ENCODE results near the gene ZNF513. TPM values are rescaled to one million over a fixed set of nuclear protein-coding genes. Genes with fewer than 3 reads are reported as not detected.

Gene ZNF513
- total RNA-seq, 1 experiment from 2014 or later = 12.8 TPM

GRCh38 chr2:27421660-27422250 lies 41.2 kb upstream of the ZNF513 start:
- H3K79me2 ChIP-seq (ENCODE audit: insufficient read depth, low read length) = no peaks in the 10 kb centered on the region
- no peak overlapping the region for H3K4me3 ChIP-seq (replicated peaks in 1 of 2; ENCODE audit: low read depth in 1 of 2, low read length in 2 of 2)
- H3K36me3 ChIP-seq (ENCODE audit: control insufficient read depth in 1 of 2, insufficient read depth in 2 of 2, low read length in 2 of 2) = no peaks in the 10 kb centered on the region
- no peak overlapping the region for H3K4me2 ChIP-seq (ENCODE audit: low read length)
- H3K27me3 ChIP-seq (ENCODE audit: insufficient read depth, low read length) = no peaks in the 10 kb centered on the region
- no peak overlapping the region for H3K9ac ChIP-seq (ENCODE audit: low read length)
- peaks cover 0 to 4% of the 10 kb centered on the region in 2 experiments; a peak in 2 of 4 replicates for H3K4me1 ChIP-seq (ENCODE audit: control insufficient read depth in 1 of 2, insufficient read depth in 2 of 2, low read length in 2 of 2)
- DNase-seq (ENCODE audit: low read depth, low spot score) = no peak
- intact Hi-C loops (cut with micrococcal nuclease) = loop anchor here (10.0 kb wide), 1 partner anchor 163 kb away; the partner anchor contains the start of gene ZNF512
- TF ChIP-seq CBX3 (IDR thresholded peaks at IDR 0.05; ENCODE audit: low read depth) (no peak), EGR1 (IDR thresholded peaks at IDR 0.05; ENCODE audit: low read depth) (no peak), MAX (IDR thresholded peaks at IDR 0.05) (no peak), TCF7L2 (IDR thresholded peaks at IDR 0.05; ENCODE audit: borderline replicate concordance, extremely low read depth, insufficient read depth, insufficient read length) (no peak), EZH2phosphoT487 (IDR thresholded peaks at IDR 0.05; ENCODE audit: borderline replicate concordance) (no peak), REST (IDR thresholded peaks at IDR 0.05; ENCODE audit: low read depth) (no peak), ZFX (IDR thresholded peaks at IDR 0.05) (no peak), CEBPB (IDR thresholded peaks at IDR 0.05; ENCODE audit: low read depth) (no peak), ELF1 (IDR thresholded peaks at IDR 0.05; ENCODE audit: borderline replicate concordance, low read depth) (no peak), POLR2A (IDR thresholded peaks at IDR 0.05; ENCODE audit: borderline replicate concordance, extremely low read depth, insufficient read depth, insufficient read length) (no peak), SP1 (IDR thresholded peaks at IDR 0.05; ENCODE audit: low read depth) (no peak), YY1 (IDR thresholded peaks at IDR 0.05; ENCODE audit: extremely low read depth, insufficient replicate concordance, low read depth, low read length) (no peak), SRF (IDR thresholded peaks at IDR 0.05; ENCODE audit: low read depth) (no peak), POLR2AphosphoS5 (IDR thresholded peaks at IDR 0.05; ENCODE audit: low read depth, low read length) (no peak), ATF3 (IDR thresholded peaks at IDR 0.05) (no peak), CTCF (IDR thresholded peaks at IDR 0.05 in 2 of 3, conservative IDR thresholded peaks at IDR 0.05 in 1 of 3; ENCODE audit: borderline replicate concordance in 1 of 3, insufficient read depth in 1 of 3, low read depth in 2 of 3, low read length in 2 of 3) (no peak), EZH2 (IDR thresholded peaks at IDR 0.05) (no peak), JUND (IDR thresholded peaks at IDR 0.05) (no peak)
- CTCF ChIA-PET = no interaction called here
- H4K20me1 ChIP-seq (ENCODE audit: insufficient read depth) = no peaks in the 10 kb centered on the region
- H2AFZ ChIP-seq (ENCODE audit: low read depth, low read length, poor library complexity, severe bottlenecking) = no peak overlapping the region
- no peaks in the 10 kb centered on the region for H3K9me3 ChIP-seq (ENCODE audit: control insufficient read depth in 1 of 2, insufficient read depth in 1 of 2, low read depth in 1 of 2, low read length in 2 of 2)
- ATAC-seq = no peak
- H3K9me2 ChIP-seq (ENCODE audit: insufficient read depth) = no peaks in the 10 kb centered on the region
- POLR2A ChIA-PET = no interaction called here
- RAD21 ChIA-PET (ENCODE audit: low non-redundant PET in 1 of 2, low total read pairs in 2 of 2, uncharacterized antibody in 2 of 2, unreplicated experiment in 2 of 2) = no interaction called here
- H3K27ac ChIP-seq (ENCODE audit: low read depth, low read length) = no peak overlapping the region
- BruUV-seq (replicated peaks) = no TSS peak
